H7 (cell line): ENCODE measurements around the gene BDH1. TPM values are rescaled to one million over a fixed set of nuclear protein-coding genes. Genes with fewer than 3 reads are reported as not detected.
"Not testable (repeated sequence)": the region's sequence is repeated elsewhere in the genome, so short reads cannot be mapped to it uniquely, and the experiment has no call there.

Source experiments
- DNase-seq: peaks from one replicate; pipeline ENCODE4 v3.0.0; 2012
- H3K27me3 ChIP-seq: 2 replicates; pipeline ENCODE4 v1.6.0; 2011; ENCODE audit warnings: mild to moderate bottlenecking, low read length; ENCODE audit not compliant: control insufficient read depth, insufficient read depth
- H3K36me3 ChIP-seq: replicated peaks from 2 replicates; pipeline ENCODE4 v1.5.1; 2011; ENCODE audit warnings: low read length; ENCODE audit not compliant: control insufficient read depth, insufficient read depth
- H3K4me3 ChIP-seq: 2 replicates; pipeline ENCODE4 v1.5.1; 2011; ENCODE audit warnings: low read depth, mild to moderate bottlenecking, control low read depth, low read length, moderate library complexity; ENCODE audit not compliant: insufficient read depth
- total RNA-seq: library from RNA; depleted of rRNA; stranded (reverse); fragments of >200 nt; shearing (Covaris generic); gene quantifications from 2 replicates; pipeline ENCODE4 v1.2.3, GENCODE V29; 2014

Gene BDH1
- total RNA-seq, 1 experiment from 2014 or later, result 25.7 TPM

- no peaks in the 10 kb centered on the region for H3K27me3 ChIP-seq
- DNase-seq, result no peak
- H3K4me3 ChIP-seq, result no peak overlapping the region
- no peaks in the 10 kb centered on the region for H3K36me3 ChIP-seq
Observed at GRCh38 chr3:197567904-197568681, 12.3 kb upstream of the BDH1 start.

DNA sequence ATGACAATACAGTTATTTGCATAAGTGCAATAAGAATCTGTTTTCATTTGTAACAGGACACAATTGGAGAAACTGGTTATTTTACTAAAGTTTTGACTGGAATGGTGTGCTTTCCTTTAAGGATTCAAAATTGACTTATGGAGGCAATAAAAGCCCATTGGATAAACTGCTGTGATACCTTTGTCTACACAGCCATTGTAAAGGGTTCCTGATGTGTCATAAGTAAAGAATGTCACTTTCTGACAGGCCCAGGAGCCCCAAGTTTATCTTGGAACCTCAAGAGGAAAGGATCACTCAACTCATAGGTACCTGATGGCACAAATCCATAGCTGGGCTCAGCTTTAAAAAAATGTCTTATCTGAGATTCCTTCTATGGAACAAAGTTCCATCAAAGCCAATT is 10.4 kb upstream of the BDH1 start:
- DNase-seq, H3K36me3 ChIP-seq, H3K27me3 ChIP-seq, H3K4me3 ChIP-seq: not testable (repeated sequence)

- DNase-seq, result no peak
- H3K27me3 ChIP-seq, result no peaks in the 10 kb centered on the region
- H3K36me3 ChIP-seq, result no peaks in the 10 kb centered on the region
- H3K4me3 ChIP-seq, result no peak overlapping the region
Observed at GRCh38 chr3:197564097-197564843, 8.5 kb upstream of the BDH1 start.

DNA sequence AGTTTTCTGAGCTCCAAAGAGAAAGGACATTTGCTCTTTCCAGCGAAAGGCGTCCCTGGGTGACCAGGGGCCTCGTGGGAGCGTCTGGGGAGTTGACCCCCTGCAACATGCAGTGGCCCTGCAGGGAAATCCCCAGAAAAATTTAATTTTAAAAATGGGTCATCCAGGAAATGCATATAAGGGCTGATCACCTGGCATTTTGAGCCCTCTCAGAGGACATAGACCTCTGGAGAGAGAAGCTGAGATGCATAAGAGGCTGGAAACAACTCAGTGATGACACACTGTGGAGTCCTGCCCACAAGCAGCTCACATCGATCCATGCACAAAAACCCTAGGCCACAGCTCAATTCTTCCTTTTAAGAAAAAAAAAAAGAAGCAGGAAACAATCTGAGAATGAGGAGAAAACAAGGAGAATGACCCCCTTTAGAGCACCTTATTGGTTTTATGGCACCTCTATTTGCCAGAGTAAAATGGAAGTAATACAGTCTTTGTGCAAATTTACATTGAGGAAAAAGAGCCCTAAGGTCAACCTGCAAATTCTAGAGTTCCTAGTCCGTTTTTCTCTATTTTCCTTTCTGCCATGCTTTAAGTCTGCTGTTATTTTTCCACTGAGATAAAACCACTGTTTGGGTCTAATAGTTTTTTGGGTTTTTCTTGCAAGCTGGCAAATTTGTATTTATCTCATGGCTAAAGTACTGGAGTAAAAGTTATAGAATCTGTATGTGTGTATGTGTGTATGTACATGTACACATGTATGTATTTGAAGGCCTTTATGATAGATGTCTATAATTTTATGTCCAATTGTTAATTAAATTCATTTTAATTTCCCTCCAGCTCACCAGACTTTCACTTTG is 6.9 kb upstream of the BDH1 start:
- Histone ChIP-seq H3K27me3 (peaks cover 2% of the 10 kb centered on the region; the same call in 1 of the 2 replicates), H3K36me3 (no peaks in the 10 kb centered on the region), H3K4me3 (no peak overlapping the region)
- DNase-seq, result no peak

GRCh38 chr3:197561926-197562325 is 6.2 kb upstream of the BDH1 start:
- Histone ChIP-seq H3K4me3 (no peak overlapping the region), H3K27me3 (peaks cover 5% of the 10 kb centered on the region; the same call in 1 of the 2 replicates), H3K36me3 (no peaks in the 10 kb centered on the region)
- no peak for DNase-seq

- Histone ChIP-seq H3K27me3 (peaks cover 12% of the 10 kb centered on the region; the same call in 1 of the 2 replicates), H3K36me3 (no peaks in the 10 kb centered on the region), H3K4me3 (no peak overlapping the region)
- no peak for DNase-seq
Observed at GRCh38 chr3:197559651-197560050, 3.9 kb upstream of the BDH1 start.

- peak; percentile 99 for DNase-seq
- Histone ChIP-seq H3K27me3 (peaks cover 12% of the 10 kb centered on the region; the same call in 1 of the 2 replicates), H3K4me3 (peak overlapping the region; percentile 74), H3K36me3 (no peaks in the 10 kb centered on the region)
Observed at GRCh38 chr3:197554562-197555280, 1.0 kb downstream of the BDH1 start.

GRCh38 chr3:197554196-197554561 is 1.6 kb downstream of the BDH1 start:
- no peak for DNase-seq
- H3K36me3 ChIP-seq, result no peaks in the 10 kb centered on the region
- peak overlapping the region; percentile 42 for H3K4me3 ChIP-seq
- H3K27me3 ChIP-seq, result peaks cover 12% of the 10 kb centered on the region; the same call in 1 of the 2 replicates

- Histone ChIP-seq H3K36me3 (no peaks in the 10 kb centered on the region), H3K4me3 (no peak overlapping the region), H3K27me3 (peaks cover 10% of the 10 kb centered on the region; the same call in 1 of the 2 replicates)
- DNase-seq, result no peak
Observed at GRCh38 chr3:197552198-197552597, 3.6 kb downstream of the BDH1 start.

DNA sequence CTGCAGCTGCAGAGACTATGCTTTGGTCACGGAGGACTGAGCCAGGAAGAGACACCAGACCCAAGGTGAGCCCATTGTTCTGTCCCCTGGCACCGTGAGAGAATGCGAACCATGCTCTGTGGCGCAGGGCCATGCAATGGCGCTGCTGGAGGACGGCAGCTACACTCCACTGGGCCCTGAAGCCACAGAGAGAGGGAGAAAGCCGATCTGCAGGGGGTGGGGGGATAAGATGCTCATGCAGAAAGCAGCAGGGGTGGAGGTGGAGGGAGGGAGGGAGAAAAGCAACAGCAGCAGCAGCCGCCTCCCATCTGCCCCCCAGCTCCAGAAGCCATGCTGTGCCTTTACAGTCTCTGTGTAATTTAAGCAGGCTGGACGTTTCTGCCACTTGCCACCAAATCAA is 5.3 kb downstream of the BDH1 start:
- no peak overlapping the region for H3K4me3 ChIP-seq
- DNase-seq, result peak; percentile 71
- H3K27me3 ChIP-seq, result peaks cover under 1% of the 10 kb centered on the region; the same call in 1 of the 2 replicates
- no peaks in the 10 kb centered on the region for H3K36me3 ChIP-seq

DNA sequence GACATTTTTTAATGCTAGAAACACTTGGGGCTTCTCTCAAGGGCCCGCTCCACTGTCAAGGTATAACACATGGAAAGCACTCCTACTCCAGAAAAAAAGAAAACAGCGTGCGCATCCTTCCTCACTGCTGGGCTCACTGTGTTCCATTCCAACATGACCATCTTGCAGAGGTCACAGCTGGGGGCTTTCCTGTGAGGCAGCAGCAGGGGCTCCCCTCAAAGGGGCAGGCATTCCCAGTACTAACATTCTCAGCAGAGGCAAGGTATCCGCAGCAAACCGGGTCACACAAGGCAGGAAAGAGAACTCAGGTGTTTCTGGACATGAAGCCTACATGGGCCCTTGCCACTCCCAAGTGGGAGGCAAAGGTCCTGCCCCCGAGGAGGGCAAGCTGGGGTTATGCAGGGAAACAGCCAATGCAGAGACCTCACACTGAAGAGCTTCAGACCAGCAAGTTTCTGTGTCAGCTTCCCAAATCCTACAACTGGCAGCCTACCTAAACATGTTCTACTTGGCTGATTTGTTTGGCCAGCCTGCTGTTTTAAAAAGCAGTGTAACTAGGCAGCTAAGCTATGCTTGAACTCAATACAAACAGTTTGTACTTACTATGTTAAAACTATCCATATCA is 6.4 kb downstream of the BDH1 start:
- H3K27me3 ChIP-seq, result no peaks in the 10 kb centered on the region
- DNase-seq, result peak; percentile 69
- no peaks in the 10 kb centered on the region for H3K36me3 ChIP-seq
- H3K4me3 ChIP-seq, result no peak overlapping the region

DNA sequence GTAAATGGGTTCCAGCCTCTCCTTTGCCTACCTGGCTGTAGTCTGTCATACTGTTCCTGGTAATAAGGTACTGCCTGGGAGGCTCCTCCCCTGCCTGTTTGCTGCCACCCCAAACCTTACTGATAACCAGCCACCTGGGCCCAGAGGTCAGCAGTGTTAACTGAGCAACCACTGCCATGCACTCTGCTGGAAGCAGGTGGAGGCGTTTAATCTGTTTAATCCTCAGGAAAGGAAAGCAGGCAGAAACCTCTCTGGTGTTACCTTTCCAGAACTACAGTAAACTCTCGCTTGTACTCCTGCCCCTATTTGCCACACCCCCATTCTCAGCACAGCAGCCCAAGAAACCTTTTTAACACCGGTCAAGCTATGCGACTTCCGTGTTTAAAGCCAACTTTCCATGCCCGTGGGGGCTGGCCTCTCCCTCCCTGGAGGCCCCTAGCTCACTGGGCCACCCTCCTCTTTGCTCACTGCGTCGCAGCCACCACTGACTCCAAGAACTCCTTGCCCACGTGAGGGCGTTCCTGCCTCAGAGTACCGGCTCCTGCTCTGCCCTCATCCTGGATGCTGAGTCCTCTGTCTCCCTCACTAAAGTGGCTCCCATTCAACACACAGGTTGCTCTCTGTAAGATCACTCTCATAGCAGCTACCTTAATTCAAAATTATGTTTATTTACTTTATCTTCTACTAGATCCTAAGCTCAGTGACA is 8.3 kb downstream of the BDH1 start:
- Histone ChIP-seq H3K4me3 (no peak overlapping the region), H3K27me3 (0 out of 2 replicates have a peak, but pooled peaks cover 3% of the 10 kb centered on the region), H3K36me3 (no peaks in the 10 kb centered on the region; the same call in 1 of the 2 replicates)
- DNase-seq, result peak; percentile 84
